Fibroblast of lung (primary cell): ENCODE measurements around the gene KLHL25. TPM values are rescaled to one million over a fixed set of nuclear protein-coding genes. Genes with fewer than 3 reads are reported as not detected.

Experiments used
- DNase-seq, 2 donors: peaks; one replicate each; pipeline versions ENCODE4 v3.0.0 to v3.0.0-alpha.2; 2010; ENCODE audit warnings: low read depth in 2 of 2
- H2AFZ ChIP-seq: 2 replicates; pipeline ENCODE4 v1.5.1; 2012; ENCODE audit warnings: low read length, control low read depth, inconsistent platforms
- H3K27ac ChIP-seq: 2 replicates; pipeline ENCODE4 v1.5.1; 2011; ENCODE audit warnings: low read length, control low read depth; ENCODE audit not compliant: insufficient read depth
- H3K27me3 ChIP-seq: 2 replicates; pipeline ENCODE4 v1.5.1; 2011; ENCODE audit warnings: mild to moderate bottlenecking, low read length; ENCODE audit not compliant: control insufficient read depth, insufficient read depth
- H3K36me3 ChIP-seq: 2 replicates; pipeline ENCODE4 v1.5.1; 2011; ENCODE audit warnings: low read length; ENCODE audit not compliant: control insufficient read depth, insufficient read depth
- H3K4me1 ChIP-seq: 2 replicates; pipeline ENCODE4 v1.5.1; 2011; ENCODE audit warnings: low read length; ENCODE audit not compliant: control insufficient read depth, insufficient read depth; ENCODE audit errors: extremely low read depth
- H3K4me2 ChIP-seq: 2 replicates; pipeline ENCODE4 v1.5.1; 2011; ENCODE audit warnings: low read length, control low read depth; ENCODE audit not compliant: insufficient read depth; ENCODE audit errors: extremely low read depth
- H3K4me3 ChIP-seq, 4 experiments: fragments of 200-600 bp in 1 of 4; sonication (generic) in 1 of 4; replicated peaks in 1 of 4; 2 replicates each; pipeline ENCODE4 v1.5.1; 2011 to 2016; ENCODE audit warnings: low read length in 4 of 4, low read depth in 3 of 4, mild to moderate bottlenecking in 3 of 4, control low read depth in 2 of 4, inconsistent platforms in 1 of 4, mixed read lengths in 1 of 4; ENCODE audit not compliant: insufficient read depth in 1 of 4; ENCODE audit errors: control extremely low read depth in 1 of 4
- H3K79me2 ChIP-seq: 2 replicates; pipeline ENCODE4 v1.5.1; 2012; ENCODE audit warnings: mild to moderate bottlenecking, low read length, inconsistent platforms; ENCODE audit not compliant: control insufficient read depth, insufficient read depth
- H3K9ac ChIP-seq: 2 replicates; pipeline ENCODE4 v1.5.1; 2011; ENCODE audit warnings: mild to moderate bottlenecking, low read length, control low read depth; ENCODE audit not compliant: insufficient read depth
- H3K9me3 ChIP-seq: 2 replicates; pipeline ENCODE4 v1.5.1; 2012; ENCODE audit warnings: low read depth, low read length; ENCODE audit not compliant: control insufficient read depth, insufficient read depth
- H4K20me1 ChIP-seq: 2 replicates; pipeline ENCODE4 v1.5.1; 2011; ENCODE audit warnings: low read length; ENCODE audit not compliant: control insufficient read depth, insufficient read depth; ENCODE audit errors: extremely low read depth
- EZH2 ChIP-seq: IDR thresholded peaks from 2 replicates; pipeline ENCODE4 v1.5.1; 2012; ENCODE audit warnings: low read length, control low read depth, mild to moderate bottlenecking; ENCODE audit errors: missing control alignments
- polyA plus RNA-seq, 2 donors: library from polyadenylated mRNA; depleted of rRNA in 1 of 2; stranded (reverse) in 1 of 2; unstranded in 1 of 2; fragments of >200 nt; gene quantifications; 2 replicates each; pipeline ENCODE4 v1.2.1, GENCODE V29; 2011 to 2012; ENCODE audit warnings: missing spikeins in 1 of 2
- total RNA-seq: library from RNA; depleted of rRNA; stranded (reverse); fragments of >200 nt; gene quantifications from 2 replicates; pipeline ENCODE4 v1.2.1, GENCODE V29; 2014
- TF ChIP-seq, protein P1 (sequence below), 2 donors: IDR thresholded peaks in 1 of 2; conservative IDR thresholded peaks in 1 of 2; 1 replicate in 1 of 2; 2 replicates in 1 of 2; pipeline ENCODE4 v1.5.1; 2011 to 2012; ENCODE audit warnings: low read length in 2 of 2, control low read depth in 1 of 2, inconsistent platforms in 1 of 2, low read depth in 1 of 2, mild to moderate bottlenecking in 1 of 2

KLHL25 gene
- total and polyA plus RNA-seq, 2 donors (not counting 1 experiment from before 2014, with no cell fraction given), result 1.4 to 5.4 TPM

DNA sequence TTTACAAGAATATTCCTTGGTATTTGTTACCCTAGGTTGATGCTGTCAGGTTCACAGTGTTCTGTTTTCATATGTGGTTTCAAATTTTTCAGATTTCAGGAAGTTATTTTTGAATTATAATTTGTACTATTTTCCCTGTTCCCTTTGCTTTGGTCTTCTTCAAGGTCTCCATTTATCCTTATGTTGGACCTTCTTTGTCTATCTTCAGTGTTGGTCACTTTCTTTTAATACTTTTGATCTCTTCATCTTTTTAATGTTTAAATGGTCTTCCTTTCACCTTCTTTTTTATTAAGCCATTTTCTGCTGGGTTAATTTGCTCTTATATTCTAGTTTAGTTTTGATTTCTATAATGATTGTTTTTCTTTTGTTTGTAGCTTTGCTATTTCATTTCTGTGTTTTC, 61.3 kb downstream of the KLHL25 start:
- H3K36me3 ChIP-seq, result peaks cover 7% of the 10 kb centered on the region
- peaks cover 2% of the 10 kb centered on the region for H3K9me3 ChIP-seq
- DNase-seq, result peak in 1 of 2 donors; percentile 45

DNA sequence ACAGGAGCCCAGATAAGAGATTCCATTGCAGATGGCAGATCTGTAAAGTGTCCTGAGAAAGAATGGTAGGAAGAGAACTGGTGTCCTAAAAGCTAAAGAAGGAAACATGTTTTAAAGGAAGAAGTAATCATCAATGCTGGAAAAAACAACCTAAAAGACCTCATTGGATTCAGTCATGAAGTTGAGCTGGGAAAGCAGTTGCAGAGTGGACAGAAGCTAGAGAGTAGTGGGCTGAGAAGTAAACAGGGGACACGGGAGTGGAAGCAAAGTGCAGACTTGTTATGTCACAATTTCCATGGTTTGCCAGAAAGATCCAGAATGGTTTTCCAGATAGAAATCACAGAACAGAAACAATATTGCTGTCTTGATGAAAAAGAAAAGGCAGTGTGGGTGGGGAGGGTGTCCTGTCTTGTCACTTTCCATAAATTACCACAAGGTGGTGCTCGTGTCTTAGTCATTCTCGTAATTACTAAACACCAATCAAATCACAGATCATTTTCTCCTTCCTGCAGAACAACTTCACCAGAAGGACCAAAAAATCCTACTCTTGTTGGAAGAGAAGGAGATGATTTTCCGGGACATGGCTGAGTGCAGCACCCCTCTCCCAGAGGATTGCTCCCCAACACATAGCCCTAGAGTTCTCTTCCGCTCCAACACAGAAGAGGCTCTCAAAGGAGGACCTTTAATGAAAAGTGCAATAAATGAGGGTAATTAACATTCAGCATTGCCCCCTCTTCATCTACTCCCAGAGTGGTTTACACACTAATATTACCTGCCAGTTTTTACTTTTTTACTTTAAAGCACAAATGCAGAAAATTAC, 64.5 kb downstream of the KLHL25 start:
- no peak overlapping the region for H3K4me2 ChIP-seq
- no peak overlapping the region for H2AFZ ChIP-seq
- H3K4me1 ChIP-seq, result peaks cover 3% of the 10 kb centered on the region
- H3K9me3 ChIP-seq, result peaks cover 2% of the 10 kb centered on the region
- no peaks in the 10 kb centered on the region for H3K79me2 ChIP-seq
- H3K4me3 ChIP-seq, result no peak overlapping the region
- H3K27me3 ChIP-seq, result no peaks in the 10 kb centered on the region
- TF ChIP-seq EZH2, result no peak
- TF ChIP-seq, protein P1, sequence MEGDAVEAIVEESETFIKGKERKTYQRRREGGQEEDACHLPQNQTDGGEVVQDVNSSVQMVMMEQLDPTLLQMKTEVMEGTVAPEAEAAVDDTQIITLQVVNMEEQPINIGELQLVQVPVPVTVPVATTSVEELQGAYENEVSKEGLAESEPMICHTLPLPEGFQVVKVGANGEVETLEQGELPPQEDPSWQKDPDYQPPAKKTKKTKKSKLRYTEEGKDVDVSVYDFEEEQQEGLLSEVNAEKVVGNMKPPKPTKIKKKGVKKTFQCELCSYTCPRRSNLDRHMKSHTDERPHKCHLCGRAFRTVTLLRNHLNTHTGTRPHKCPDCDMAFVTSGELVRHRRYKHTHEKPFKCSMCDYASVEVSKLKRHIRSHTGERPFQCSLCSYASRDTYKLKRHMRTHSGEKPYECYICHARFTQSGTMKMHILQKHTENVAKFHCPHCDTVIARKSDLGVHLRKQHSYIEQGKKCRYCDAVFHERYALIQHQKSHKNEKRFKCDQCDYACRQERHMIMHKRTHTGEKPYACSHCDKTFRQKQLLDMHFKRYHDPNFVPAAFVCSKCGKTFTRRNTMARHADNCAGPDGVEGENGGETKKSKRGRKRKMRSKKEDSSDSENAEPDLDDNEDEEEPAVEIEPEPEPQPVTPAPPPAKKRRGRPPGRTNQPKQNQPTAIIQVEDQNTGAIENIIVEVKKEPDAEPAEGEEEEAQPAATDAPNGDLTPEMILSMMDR (conservative IDR thresholded peaks at IDR 0.05 in 1 of 2, IDR thresholded peaks at IDR 0.05 in 1 of 2; ENCODE audit: low read depth in 1 of 2, low read length in 2 of 2), result peak; percentile 57 to 65
- H4K20me1 ChIP-seq, result no peaks in the 10 kb centered on the region
- no peak overlapping the region for H3K9ac ChIP-seq
- peak; percentile 51 to 80 for DNase-seq
- H3K27ac ChIP-seq, result peak overlapping the region; percentile 14
- H3K36me3 ChIP-seq, result peaks cover 7% of the 10 kb centered on the region

More for the DNA sequence above, 61.3 kb downstream of the KLHL25 start:
- no peak for TF ChIP-seq EZH2
- TF ChIP-seq, protein P1 (conservative IDR thresholded peaks at IDR 0.05 in 1 of 2, IDR thresholded peaks at IDR 0.05 in 1 of 2; ENCODE audit: low read depth in 1 of 2, low read length in 2 of 2), result no peak
- no peak overlapping the region for H2AFZ ChIP-seq
- H4K20me1 ChIP-seq, result no peaks in the 10 kb centered on the region
- H3K4me3 ChIP-seq, result no peak overlapping the region
- no peaks in the 10 kb centered on the region for H3K4me1 ChIP-seq
- no peaks in the 10 kb centered on the region for H3K79me2 ChIP-seq
- no peaks in the 10 kb centered on the region for H3K27me3 ChIP-seq
- H3K9ac ChIP-seq, result no peak overlapping the region
- no peak overlapping the region for H3K4me2 ChIP-seq
- no peak overlapping the region for H3K27ac ChIP-seq

DNA sequence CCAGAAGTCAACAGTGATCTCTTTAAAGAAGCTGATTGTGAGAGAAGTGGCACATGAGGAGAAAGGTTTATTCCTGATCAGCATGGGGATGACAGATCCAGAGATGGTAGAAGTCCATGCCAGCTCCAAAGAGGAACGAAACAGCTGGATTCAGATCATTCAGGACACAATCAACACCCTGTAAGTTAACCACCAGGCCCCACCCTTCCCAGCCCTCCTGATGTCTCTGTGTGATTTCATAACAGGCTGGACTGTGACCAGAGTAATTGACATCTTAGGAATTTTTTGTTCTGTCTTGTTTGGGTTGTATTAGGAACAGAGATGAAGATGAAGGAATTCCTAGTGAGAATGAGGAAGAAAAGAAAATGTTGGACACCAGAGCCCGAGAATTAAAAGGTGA, 67.7 kb downstream of the KLHL25 start:
- Histone ChIP-seq H3K4me3 (no peak overlapping the region), H3K36me3 (peaks cover 7% of the 10 kb centered on the region), H3K27me3 (no peaks in the 10 kb centered on the region), H3K4me1 (peaks cover 3% of the 10 kb centered on the region), H3K4me2 (no peak overlapping the region), H3K9me3 (no peaks in the 10 kb centered on the region), H3K9ac (no peak overlapping the region), H3K79me2 (no peaks in the 10 kb centered on the region), H3K27ac (no peak overlapping the region), H4K20me1 (no peaks in the 10 kb centered on the region), H2AFZ (no peak overlapping the region)
- DNase-seq, result peak; percentile 25 to 26
- no peak for TF ChIP-seq EZH2
- TF ChIP-seq, protein P1 (conservative IDR thresholded peaks at IDR 0.05 in 1 of 2, IDR thresholded peaks at IDR 0.05 in 1 of 2; ENCODE audit: low read depth in 1 of 2, low read length in 2 of 2), result no peak
